ENCODE measurements around the gene CCDC178. TPM values are rescaled to one million over a fixed set of nuclear protein-coding genes. Genes with fewer than 3 reads are reported as not detected.

CCDC178 gene
- total and polyA plus RNA-seq, 7 donors, result 0.06 to 0.25 (median 0.18) TPM; not detected in 4

DNA sequence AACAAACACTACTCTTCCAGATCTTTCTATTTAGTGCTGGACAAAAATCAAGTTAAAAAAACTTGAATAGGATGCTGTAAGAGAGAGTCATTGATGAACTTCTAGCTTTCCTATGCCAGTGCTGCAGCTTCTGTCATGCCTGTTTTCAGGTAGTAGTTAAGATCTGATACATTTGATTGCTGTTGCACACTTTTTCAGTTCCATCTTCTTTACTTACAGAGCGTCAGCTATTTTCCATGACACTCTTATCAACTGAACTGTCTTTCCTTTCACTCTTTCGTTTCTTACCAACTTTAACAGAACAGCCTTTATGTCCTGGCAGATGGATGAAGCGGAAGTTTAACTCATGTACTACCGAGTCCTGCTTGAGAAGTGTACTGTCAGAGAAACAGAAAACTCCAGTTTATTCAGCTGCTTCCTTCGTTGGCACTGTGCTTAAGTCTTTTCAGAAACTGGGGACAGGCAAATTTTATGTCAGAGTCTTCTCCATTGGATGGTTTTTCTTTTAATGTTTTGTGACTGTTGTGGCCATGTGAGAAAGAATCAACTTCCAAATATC lies 521.8 kb downstream of the CCDC178 start:
- no peaks in the 10 kb centered on the region for H3K9me3 ChIP-seq
- H3K27me3 ChIP-seq (ENCODE audit: insufficient read depth in 3 of 3, low read length in 2 of 3), result no peaks in the 10 kb centered on the region
- no peaks in the 10 kb centered on the region for H3K36me3 ChIP-seq (ENCODE audit: insufficient read depth in 1 of 2, low read depth in 1 of 2)
- H3K4me1 ChIP-seq, result no peaks in the 10 kb centered on the region
- DNase-seq, result no peak
- no peak for TF ChIP-seq CTCF (IDR thresholded peaks at IDR 0.05)
- WGBS, 3 donors, result 63 to 72% (median 71%) methylated on average over 5 of the region's 5 CpGs
- intact Hi-C loops (cut with DNase I), result no loop called here
- H3K4me3 ChIP-seq, result no peak overlapping the region
- no peak overlapping the region for H3K27ac ChIP-seq
- no peak for ATAC-seq

DNA sequence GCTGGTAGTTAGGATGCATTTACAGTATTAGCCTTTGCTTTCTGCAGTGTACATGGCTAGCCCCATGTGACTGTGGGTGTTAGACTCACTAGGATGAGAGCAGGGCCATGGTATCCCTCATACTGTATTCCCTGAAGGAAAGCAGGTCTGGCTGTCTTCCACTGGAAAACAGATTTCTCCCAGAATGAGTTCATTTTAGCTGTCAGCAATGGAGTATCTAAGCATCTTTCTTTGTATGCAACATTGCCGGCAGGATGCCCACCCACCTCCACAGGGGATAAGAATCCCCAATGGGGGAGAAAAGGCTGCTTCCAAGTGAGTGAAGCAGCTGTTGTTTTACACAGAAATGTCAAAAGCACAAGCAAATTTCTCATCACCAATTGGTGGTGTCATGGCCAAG lies 525.0 kb downstream of the CCDC178 start:
- no peaks in the 10 kb centered on the region for H3K4me1 ChIP-seq
- H3K9me3 ChIP-seq, result no peaks in the 10 kb centered on the region
- H3K4me3 ChIP-seq, result no peak overlapping the region
- DNase-seq (no peak), ATAC-seq (no peak)
- H3K27me3 ChIP-seq (ENCODE audit: insufficient read depth in 3 of 3, low read length in 2 of 3), result no peaks in the 10 kb centered on the region
- H3K36me3 ChIP-seq (ENCODE audit: insufficient read depth in 1 of 2, low read depth in 1 of 2), result no peaks in the 10 kb centered on the region
- no peak overlapping the region for H3K27ac ChIP-seq
- intact Hi-C loops (cut with DNase I), result no loop called here
- TF ChIP-seq CTCF (IDR thresholded peaks at IDR 0.05), result no peak
- WGBS, 3 donors, result 49 to 59% (median 53%) methylated on average over 1 of the region's 1 CpG

DNA sequence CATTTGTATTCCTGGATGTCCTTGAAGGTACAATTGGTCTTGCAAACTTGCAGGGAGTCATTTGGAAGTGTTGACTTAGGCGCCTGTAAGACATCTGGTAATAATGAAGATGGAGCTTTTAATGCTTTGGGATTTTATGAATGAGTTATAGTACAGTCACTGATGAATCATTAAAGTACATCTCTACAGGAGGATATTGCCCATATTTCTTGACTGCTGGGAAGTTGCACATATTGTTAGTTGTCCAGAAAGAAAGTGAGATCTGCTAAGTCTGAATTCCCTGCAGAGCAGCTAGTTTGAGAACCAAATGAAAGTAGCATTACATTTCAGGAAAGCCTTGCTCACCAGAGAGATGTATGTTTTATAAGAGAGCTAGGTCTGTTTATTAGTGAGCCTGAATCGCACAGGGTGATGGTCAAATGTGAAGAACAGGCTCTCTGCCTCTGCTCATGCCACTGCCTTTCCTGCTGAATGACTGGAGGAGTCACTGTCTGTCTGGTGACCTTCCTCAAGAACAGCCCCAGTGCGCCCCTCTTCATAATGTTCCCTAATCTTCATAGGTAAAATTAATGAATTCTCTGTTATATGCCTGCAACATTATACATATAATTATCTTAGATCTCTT lies 528.7 kb downstream of the CCDC178 start:
- no peaks in the 10 kb centered on the region for H3K36me3 ChIP-seq (ENCODE audit: insufficient read depth in 1 of 2, low read depth in 1 of 2)
- H3K27ac ChIP-seq, result no peak overlapping the region
- no peak for TF ChIP-seq CTCF (IDR thresholded peaks at IDR 0.05)
- no peaks in the 10 kb centered on the region for H3K4me1 ChIP-seq
- no peaks in the 10 kb centered on the region for H3K27me3 ChIP-seq (ENCODE audit: insufficient read depth in 3 of 3, low read length in 2 of 3)
- no peak for ATAC-seq
- 79 to 83% (median 82%) methylated on average over 3 of the region's 3 CpGs for WGBS, 3 donors
- intact Hi-C loops (cut with DNase I), result no loop called here
- no peak overlapping the region for H3K4me3 ChIP-seq
- DNase-seq, result no peak
- H3K9me3 ChIP-seq, result no peaks in the 10 kb centered on the region

- WGBS, 3 donors, result 70 to 74% (median 73%) methylated on average over 5 of the region's 5 CpGs
- no peaks in the 10 kb centered on the region for H3K4me1 ChIP-seq
- no peaks in the 10 kb centered on the region for H3K9me3 ChIP-seq
- ATAC-seq (no peak), DNase-seq (no peak)
- intact Hi-C loops (cut with DNase I), result no loop called here
- H3K27me3 ChIP-seq (ENCODE audit: insufficient read depth in 3 of 3, low read length in 2 of 3), result no peaks in the 10 kb centered on the region
- H3K36me3 ChIP-seq (ENCODE audit: insufficient read depth in 1 of 2, low read depth in 1 of 2), result no peaks in the 10 kb centered on the region
- H3K27ac ChIP-seq, result no peak overlapping the region
- TF ChIP-seq CTCF (IDR thresholded peaks at IDR 0.05), result no peak
- no peak overlapping the region for H3K4me3 ChIP-seq
Observed at GRCh38 chr18:32910694-32911296, 529.7 kb downstream of the CCDC178 start.
